GM19467 (cell line): Measurements from ENCODE around the gene INSC.

Experiments used
- ATAC-seq: cut with Tn5 transposase; IDR thresholded peaks from one replicate; pipeline ENCODE4 v1.9.1; 2021; ENCODE audit warnings: mild to moderate bottlenecking, moderate library complexity; ENCODE audit not compliant: unreplicated experiment

Gene INSC

GRCh38 chr11:15145151-15145550 is 30.4 kb downstream of the INSC start:
- ATAC-seq, result no peak

- ATAC-seq, result no peak
Measured at GRCh38 chr11:15145615-15146014, 30.9 kb downstream of the INSC start.

- no peak for ATAC-seq
Measured at GRCh38 chr11:15146271-15147003, 31.7 kb downstream of the INSC start.

GRCh38 chr11:15148169-15148568 is 33.4 kb downstream of the INSC start:
- ATAC-seq, result no peak

GRCh38 chr11:15149050-15149449 is 34.3 kb downstream of the INSC start:
- no peak for ATAC-seq

- ATAC-seq, result no peak
Measured at GRCh38 chr11:15150507-15150906, 35.8 kb downstream of the INSC start.

GRCh38 chr11:15153231-15153630 is 38.5 kb downstream of the INSC start:
- ATAC-seq, result no peak

GRCh38 chr11:15157181-15157580 is 42.5 kb downstream of the INSC start:
- ATAC-seq, result no peak

- no peak for ATAC-seq
Measured at GRCh38 chr11:15157606-15158137, 42.9 kb downstream of the INSC start.

GRCh38 chr11:15158351-15159015 is 43.8 kb downstream of the INSC start:
- no peak for ATAC-seq

GRCh38 chr11:15159085-15159484 is 44.4 kb downstream of the INSC start:
- ATAC-seq, result peak; percentile 73

- ATAC-seq, result no peak
Measured at GRCh38 chr11:15161790-15162189, 47.1 kb downstream of the INSC start.

GRCh38 chr11:15163136-15163535 is 48.4 kb downstream of the INSC start:
- ATAC-seq, result no peak

GRCh38 chr11:15166204-15166603 is 51.5 kb downstream of the INSC start:
- ATAC-seq, result no peak

- ATAC-seq, result no peak
Measured at GRCh38 chr11:15169815-15170551, 55.3 kb downstream of the INSC start.

GRCh38 chr11:15170698-15171097 is 56.0 kb downstream of the INSC start:
- ATAC-seq, result no peak

GRCh38 chr11:15171956-15172355 is 57.2 kb downstream of the INSC start:
- no peak for ATAC-seq

- no peak for ATAC-seq
Measured at GRCh38 chr11:15175831-15176230, 61.1 kb downstream of the INSC start.

- ATAC-seq, result no peak
Measured at GRCh38 chr11:15176646-15177163, 62.0 kb downstream of the INSC start.

- ATAC-seq, result no peak
Measured at GRCh38 chr11:15177491-15177890, 62.8 kb downstream of the INSC start.

GRCh38 chr11:15178214-15178613 is 63.5 kb downstream of the INSC start:
- no peak for ATAC-seq
